Measurements from ENCODE around the gene NECTIN3.

The NECTIN3 gene

DNA sequence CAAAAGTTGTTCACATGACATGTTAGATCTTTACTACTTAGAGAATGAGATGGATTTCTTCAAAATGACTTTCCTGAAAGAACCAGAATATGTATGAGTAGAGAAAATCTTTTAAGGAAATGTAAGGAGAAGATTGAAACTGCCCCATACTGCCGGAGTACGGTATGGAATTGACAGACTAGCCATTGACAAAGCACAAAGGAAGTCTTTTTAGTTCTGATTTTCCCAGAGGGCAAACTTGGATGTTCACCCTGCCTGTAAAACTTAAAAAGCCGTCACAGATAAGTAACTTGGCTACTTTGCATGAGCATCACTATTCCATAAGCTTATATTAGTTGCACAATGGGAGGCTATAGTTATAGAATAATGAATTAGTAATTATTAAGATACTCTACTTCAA lies 93.8 kb downstream of the NECTIN3 start:
- TF ChIP-seq, protein P1, sequence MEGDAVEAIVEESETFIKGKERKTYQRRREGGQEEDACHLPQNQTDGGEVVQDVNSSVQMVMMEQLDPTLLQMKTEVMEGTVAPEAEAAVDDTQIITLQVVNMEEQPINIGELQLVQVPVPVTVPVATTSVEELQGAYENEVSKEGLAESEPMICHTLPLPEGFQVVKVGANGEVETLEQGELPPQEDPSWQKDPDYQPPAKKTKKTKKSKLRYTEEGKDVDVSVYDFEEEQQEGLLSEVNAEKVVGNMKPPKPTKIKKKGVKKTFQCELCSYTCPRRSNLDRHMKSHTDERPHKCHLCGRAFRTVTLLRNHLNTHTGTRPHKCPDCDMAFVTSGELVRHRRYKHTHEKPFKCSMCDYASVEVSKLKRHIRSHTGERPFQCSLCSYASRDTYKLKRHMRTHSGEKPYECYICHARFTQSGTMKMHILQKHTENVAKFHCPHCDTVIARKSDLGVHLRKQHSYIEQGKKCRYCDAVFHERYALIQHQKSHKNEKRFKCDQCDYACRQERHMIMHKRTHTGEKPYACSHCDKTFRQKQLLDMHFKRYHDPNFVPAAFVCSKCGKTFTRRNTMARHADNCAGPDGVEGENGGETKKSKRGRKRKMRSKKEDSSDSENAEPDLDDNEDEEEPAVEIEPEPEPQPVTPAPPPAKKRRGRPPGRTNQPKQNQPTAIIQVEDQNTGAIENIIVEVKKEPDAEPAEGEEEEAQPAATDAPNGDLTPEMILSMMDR (IDR thresholded peaks at IDR 0.05) = no peak

DNA sequence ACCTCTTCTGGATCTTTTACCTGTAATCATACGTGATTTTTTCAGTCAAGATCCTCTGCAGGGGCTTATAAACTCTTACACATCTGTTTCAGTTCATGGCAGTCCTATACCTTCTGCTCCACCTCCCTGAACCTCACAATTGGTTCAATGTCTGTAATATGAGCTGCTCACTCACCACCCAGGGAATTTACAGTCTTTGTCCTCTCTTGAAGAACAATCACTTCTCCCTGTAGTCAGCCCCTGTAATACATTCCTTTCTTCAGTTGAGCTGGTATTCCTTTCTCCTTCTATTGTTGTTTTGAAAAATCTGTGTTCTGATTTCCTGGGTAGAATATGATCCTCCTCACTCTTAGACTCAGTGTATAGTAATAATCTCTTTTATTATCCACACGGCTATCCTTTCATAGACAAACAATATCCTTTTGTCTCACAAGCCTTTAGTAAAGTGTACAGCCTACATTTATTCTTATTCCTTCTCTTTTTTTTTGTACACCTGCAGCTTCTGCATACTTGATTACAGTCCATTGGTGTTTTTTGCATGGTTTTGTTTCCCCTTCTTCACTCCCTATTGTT lies 101.8 kb downstream of the NECTIN3 start:
- TF ChIP-seq, protein P1 (IDR thresholded peaks at IDR 0.05) = no peak

DNA sequence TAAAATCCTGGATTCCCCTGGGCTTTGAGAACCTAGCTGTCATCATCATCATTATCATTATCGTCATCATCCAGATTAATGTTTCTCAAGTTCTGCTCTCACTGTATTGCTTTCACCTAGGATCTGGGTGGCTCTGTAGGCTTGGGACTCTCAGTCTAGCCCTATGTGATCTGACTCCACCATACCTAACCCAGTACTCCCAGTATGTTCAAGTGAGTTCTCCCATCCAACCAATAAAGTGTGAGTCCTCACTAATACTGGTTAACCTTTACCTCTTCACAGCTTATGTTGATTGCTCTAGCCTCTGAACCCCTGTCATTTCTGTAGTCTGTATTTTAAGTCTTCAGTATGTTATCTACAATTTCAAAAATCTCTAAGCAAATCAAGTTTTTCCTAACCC lies 102.3 kb downstream of the NECTIN3 start:
- TF ChIP-seq, protein P1 (IDR thresholded peaks at IDR 0.05) = no peak

DNA sequence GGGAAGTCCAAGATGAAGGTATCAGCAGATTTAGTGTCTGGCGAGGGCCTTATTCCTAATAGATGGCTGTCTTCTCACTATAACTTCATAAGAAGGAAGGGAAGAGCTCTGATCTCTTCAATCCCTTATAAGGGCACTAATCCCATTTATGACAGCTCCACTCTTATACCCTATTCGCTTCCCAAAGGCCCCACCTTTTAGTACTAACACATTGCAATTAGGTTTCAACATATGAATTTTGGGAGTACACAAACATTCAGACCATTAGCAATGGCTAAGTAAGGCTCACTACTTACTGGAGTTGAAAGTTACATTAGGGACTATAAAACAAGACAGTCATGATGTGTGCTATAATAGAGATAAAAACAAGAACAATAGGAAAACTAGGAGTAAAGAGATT lies 118.9 kb downstream of the NECTIN3 start:
- TF ChIP-seq, protein P1 (IDR thresholded peaks at IDR 0.05) = no peak

DNA sequence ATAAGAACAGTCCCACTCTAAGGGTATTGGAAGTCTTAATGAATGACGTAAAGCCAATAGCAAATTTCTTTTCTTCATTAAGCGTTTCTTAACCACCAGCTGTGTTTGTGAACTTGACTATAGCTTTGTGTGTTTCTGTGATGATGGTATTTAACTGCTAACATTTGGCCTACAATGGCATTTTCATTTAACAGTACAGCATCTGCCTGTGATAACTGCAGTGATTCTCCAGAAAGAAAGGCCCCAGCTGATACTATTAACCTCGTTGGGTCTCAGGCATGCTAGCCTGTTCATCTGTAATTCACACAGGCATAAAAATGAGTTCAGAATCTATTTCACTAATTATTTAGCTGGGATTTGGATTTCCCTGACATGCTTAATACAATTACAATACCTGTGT lies 121.9 kb downstream of the NECTIN3 start:
- TF ChIP-seq, protein P1 (IDR thresholded peaks at IDR 0.05) = no peak

DNA sequence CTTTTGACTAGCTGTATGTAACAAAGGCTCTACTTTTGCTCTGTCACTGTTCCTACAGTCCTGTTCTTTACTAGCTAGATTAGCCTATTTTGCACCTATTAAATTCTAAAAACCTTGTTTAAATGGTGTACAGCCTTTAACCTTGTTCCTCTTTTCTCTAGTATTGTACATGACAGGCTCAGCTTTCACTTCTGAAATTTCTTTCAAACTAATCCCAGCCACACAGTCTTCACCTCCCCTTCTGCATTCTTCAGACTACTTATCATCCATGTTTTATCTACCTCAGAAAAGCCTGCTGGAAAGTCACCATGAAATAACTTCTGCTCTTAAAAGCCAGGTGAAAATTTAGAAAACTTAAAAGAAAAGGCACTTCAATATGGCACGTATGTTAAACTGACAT lies 122.4 kb downstream of the NECTIN3 start:
- TF ChIP-seq, protein P1 (IDR thresholded peaks at IDR 0.05) = no peak

DNA sequence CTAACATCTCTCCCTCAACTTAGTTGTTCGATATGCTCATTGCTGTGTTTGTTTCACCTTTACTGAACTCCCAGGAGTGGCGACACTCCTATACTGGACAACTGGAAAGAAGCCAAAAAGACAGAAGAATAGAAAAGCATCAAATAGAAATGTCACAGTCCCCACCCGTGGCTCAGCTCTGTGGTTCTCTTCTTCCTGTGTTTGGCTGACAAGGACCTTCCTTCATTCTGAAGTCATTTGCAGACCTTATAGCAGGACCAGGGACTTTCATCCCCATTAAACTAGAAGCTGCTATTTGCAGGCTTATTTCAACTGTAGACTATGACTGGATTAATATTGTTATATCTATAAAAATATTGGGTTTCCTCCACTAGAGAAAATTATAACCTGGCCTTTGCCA lies 125.9 kb downstream of the NECTIN3 start:
- TF ChIP-seq, protein P1 (IDR thresholded peaks at IDR 0.05) = no peak

DNA sequence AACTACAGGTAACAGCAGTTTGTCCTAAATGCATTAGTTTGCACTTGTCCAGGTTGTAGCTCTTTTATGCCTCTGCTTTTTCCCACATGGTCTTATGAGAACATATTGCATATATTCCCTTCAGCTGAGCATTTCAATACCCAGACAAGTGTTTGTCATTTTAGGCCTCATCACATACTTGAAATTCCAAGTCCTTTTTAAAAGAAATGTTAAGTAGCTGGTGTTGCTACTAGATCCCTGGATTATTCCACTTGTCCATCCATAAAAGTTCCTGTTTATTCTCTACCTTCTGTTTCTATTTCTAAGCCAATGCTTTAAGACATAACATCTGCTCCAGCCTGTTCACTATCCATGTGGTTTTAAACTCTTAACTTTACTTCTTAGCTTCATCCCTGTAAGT lies 128.4 kb downstream of the NECTIN3 start:
- TF ChIP-seq, protein P1 (IDR thresholded peaks at IDR 0.05) = no peak
